ENCODE results near the gene RABL3.
"Not testable (repeated sequence)": the region's sequence is repeated elsewhere in the genome, so short reads cannot be mapped to it uniquely, and the experiment has no call there.

Gene RABL3

DNA sequence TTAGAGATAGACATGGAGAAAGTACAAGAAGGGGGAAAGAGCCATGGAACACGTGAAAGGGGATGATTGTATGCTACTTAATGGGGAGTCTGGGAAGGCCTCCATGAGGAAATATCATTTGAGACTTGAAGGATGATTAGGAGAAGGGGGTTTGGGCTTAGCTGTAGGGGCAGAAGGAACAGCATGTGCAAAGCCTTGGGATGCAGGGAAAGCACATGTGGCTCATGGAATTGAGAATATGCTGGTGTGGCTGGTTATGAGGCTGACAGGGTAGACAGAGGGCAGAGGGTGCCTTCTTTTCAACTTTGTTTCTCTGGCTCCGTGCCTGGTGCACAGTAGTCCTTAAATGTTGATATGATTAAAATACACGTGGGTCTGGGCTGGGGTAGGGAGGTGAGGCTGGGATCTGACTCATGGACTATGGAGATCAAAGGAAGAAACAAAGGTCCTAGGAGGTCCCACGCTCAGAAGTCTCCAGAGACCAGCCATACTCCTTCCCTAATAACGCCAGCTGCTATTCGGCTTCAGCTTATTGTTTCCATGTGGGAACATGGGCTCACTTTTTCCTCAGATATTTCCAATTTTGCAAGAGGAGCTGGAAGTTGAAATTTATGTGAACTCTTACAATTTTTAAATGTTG, 1.4 kb upstream of the RABL3 start:
- DNase-seq = no peak

- peak in 1 of 14 donors; percentile 49 for DNase-seq
These were observed 591 bp upstream of the RABL3 start for GRCh38 chr3:120742849-120743365.

DNA sequence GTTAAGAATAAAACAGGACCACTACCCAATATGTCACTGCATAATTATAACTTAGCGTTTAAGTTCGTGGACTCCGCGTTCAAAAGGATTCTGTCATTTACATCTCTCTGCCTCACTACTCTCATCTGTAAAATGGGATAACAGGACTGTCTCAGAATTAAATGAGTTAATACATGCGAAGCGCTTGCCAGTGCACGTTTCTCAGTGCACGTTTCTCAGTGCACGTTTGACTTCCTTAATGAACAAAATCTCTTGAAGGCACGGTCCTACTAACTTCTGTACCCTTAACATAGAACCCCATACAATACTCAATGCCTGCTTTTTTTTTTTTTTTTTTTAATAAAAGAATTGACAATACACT, 499 bp downstream of the RABL3 start:
- peak in 2 of 14 donors; percentile 21 to 45 for DNase-seq

- no peak for DNase-seq
These were observed 996 bp downstream of the RABL3 start for GRCh38 chr3:120741320-120741719.

- DNase-seq = not testable (repeated sequence)
These were observed 4.3 kb downstream of the RABL3 start for GRCh38 chr3:120738006-120738405.

- no peak for DNase-seq
These were observed 11.5 kb downstream of the RABL3 start for GRCh38 chr3:120730576-120731542.

DNA sequence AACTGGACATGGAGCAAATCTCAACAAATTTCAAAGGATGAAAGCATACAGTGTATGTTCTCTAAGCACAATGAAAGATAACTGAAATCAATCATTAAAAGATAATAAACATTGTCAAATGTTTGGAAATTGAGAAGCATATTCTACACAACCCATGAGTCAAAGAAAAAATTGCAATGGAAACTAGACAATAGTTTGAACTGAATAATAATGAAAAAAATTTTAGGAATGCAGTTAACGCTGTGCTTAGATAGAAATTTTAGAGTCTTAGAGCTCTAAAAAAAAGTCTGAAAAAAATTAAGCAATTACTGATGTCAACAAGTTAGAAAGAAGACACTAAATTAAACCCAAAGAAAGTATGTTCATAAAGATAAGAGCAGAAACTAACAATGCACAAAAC, 15.5 kb downstream of the RABL3 start:
- DNase-seq = no peak

DNA sequence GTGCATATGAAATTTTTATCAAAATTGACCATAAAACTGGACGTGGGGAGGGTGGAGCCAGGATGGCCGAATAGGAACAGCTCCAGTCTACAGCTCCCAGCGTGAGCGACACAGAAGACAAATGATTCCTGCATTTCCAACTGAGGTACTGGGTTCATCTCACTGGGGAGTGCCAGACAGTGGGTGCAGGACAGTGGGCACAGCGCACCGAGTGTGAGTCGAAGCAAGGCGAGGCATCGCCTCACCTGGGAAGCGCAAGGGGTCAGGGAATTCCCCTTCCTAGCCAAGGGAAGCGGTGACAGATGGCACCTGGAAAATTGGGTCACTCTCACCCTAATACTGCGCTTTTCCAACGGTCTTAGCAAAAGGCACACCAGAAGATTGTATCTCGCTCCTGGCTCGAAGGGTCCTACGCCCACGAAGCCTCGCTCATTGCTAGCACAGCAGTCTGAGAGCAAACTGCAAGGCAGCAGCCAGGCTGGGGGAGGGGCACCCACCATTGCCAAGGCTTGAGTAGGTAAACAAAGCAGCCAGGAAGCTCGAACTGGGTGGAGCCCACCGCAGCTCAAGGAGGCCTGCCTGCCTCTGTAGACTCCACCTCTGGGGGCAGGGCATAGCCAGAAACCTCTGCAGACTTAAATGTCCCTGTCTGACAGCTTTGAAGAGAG, 23.0 kb downstream of the RABL3 start:
- peak in 1 of 14 donors; percentile 68 for DNase-seq

GRCh38 chr3:120713262-120713661, 29.1 kb downstream of the RABL3 start:
- DNase-seq = no peak

DNA sequence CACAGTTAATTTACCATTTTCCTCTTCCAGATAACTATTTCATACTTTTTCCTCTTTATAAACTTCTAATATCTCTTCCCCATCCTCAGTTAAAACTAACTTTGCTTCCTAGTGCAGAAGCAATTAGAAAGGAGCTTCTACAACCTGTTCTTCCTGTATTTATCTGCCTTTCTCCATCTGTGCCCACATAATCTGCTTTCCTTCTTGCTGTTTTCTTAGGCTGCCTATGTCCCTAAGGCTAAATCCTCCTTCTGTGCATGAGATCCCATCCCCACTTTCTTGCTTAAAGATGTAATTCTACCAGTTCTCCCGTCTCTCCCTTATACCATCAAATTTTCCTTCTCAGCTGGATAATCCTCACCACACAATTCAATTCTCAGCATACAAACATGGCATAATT, 31.9 kb downstream of the RABL3 start:
- peak in 1 of 14 donors; percentile 17 for DNase-seq

DNA sequence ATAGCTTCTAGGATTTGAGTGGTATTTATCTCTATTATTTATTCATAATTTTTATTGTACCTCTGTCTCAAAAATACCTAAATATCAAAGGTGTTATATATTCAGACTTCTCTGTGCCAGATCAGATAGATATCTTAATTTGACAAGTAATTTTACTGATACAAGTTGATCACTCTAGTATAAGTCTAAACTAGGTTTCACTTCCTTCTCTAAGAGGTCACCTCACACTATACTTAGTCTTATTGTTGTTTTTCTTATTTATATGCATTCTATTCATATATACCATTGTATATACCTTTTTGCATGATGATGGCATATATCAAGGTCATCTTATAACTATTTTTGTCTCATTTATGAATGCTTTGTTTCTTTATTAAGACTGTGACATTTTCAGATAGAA, 33.9 kb downstream of the RABL3 start:
- no peak for DNase-seq

GRCh38 chr3:120706950-120707349, 35.4 kb downstream of the RABL3 start:
- DNase-seq = no peak

GRCh38 chr3:120705884-120706582, 36.3 kb downstream of the RABL3 start:
- DNase-seq = no peak

GRCh38 chr3:120699333-120699732, 43.0 kb downstream of the RABL3 start:
- DNase-seq = no peak

DNA sequence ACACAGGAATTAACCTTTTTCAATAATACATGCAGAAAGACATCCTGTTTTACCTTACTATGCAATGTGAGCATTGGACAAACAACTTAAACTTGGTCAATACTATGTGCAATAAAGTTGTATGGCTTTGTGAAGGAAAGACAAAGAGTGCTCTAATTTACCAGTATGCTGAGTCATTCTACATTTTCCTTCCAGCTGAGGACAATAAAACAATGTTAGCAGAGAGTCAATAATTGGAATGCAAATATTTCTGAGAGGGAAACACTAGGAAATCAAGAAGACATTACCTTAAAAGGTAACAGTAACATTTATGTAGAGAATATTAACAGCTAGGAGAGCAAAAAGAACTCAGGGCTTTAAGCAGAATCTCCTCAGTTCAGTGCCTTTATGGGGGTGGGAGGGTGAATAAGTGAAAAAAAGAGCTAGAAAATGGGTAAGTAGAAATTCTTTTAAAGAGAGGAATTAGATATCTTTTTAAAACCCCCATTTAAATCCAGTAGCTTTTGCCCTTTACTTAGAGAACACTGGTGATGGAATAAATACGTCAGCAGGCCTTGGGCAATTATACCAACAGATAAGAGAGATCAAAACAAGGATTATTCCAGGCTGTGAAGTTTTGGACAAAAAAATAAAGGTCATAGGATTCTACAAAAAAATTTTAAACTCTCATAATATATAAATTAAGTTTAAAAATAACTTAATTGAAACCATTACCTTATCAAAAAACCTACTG, 48.7 kb downstream of the RABL3 start:
- DNase-seq = no peak

- DNase-seq = no peak
These were observed 52.9 kb downstream of the RABL3 start for GRCh38 chr3:120689395-120689794.

- no peak for DNase-seq
These were observed 54.2 kb downstream of the RABL3 start for GRCh38 chr3:120688121-120688520.

DNA sequence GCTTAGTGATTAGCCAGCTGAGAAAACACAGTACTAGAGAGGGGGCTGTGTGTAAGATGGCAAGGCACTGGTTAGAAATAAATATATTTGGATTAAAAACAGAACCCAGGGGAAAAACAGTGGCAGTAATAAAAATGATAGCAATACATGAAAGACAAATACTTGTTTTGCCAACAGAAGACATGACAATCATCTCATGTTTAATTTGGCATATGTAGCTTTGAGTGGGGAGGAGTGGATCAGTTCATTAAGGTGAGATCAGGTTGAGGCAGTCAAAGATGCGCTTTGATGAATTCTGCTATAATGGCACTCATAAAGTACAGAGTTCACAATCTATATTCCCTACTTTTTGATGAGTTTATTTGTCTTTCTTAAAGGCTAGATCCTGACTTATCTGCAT, 56.9 kb downstream of the RABL3 start:
- no peak for DNase-seq

DNA sequence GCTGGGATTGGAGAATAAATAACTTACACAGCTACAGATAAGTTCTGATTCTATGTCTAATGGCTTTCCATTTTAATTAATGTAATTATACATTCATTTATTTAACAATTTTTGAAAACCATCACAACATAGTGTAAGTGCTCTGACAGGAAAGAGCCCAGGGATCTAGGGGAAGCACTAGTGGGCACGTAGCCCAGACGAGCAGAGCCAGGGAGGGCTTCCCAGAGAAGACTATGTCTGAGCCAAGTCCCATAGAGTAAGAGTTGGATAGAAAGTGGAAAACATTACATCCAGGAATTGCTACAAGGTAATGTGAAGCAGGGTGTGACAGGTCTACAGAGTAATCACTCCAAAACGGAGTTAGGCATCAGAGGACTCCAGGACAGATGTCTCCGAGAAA, 57.4 kb downstream of the RABL3 start:
- DNase-seq = peak in 1 of 14 donors; percentile 41

DNA sequence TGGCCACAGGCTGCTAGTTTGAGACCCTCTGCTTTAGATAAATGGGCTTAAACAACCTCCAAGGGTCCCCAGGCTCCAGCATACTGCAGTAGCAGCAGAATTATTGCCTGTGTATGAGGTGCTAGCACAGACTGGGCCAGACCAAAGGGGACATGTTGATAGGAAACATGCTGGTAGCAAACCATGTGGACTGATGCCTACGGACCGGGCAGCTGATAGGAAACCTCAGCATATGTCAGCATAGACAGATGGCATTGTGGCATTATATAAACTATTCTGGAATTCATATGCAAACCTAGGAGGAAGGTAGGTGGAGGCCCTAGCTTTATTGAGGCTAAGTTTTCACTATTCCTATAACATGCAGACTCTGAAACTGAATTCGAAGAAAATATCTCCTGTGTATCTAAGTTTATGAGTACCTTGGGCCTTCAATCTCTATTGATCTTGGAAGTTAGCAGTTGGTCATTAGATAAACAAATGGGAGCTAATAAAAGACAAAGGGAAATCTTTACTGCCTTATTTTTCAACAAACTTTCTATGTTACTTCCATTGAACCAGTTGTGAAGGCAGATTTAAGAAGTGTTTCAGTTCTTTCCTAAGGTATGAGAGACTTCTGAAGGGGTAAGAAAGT, 58.5 kb downstream of the RABL3 start:
- peak in 1 of 14 donors; percentile 85 for DNase-seq

- peak in 1 of 14 donors; percentile 81 for DNase-seq
These were observed 59.1 kb downstream of the RABL3 start for GRCh38 chr3:120683213-120683612.
